HG03457 (cell line): ENCODE results near the gene PSIP1.
A peak's percentile ranks its signal among the peaks of the same experiment; 100 is the strongest.
"Not testable (repeated sequence)": the region's sequence is repeated elsewhere in the genome, so short reads cannot be mapped to it uniquely, and the experiment has no call there.

ENCODE experiments used
- ATAC-seq: cut with Tn5 transposase; IDR thresholded peaks from one replicate; pipeline ENCODE4 v1.9.1; 2021; ENCODE audit warnings: moderate number of reproducible peaks; ENCODE audit not compliant: unreplicated experiment

Gene PSIP1

GRCh38 chr9:15510789-15511575 lies at the start of gene PSIP1:
PSIP1 (minus strand) TSS chr9:15510970; CDS start chr9:15510188, 782 bp downstream.
- ATAC-seq = peak; percentile 80

GRCh38 chr9:15553528-15553898 lies 42.7 kb upstream of the PSIP1 start:
- ATAC-seq = peak; percentile 11

GRCh38 chr9:15552636-15553527 lies 42.1 kb upstream of the PSIP1 start, which contains the start of gene CCDC171:
CCDC171 (plus strand) TSS chr9:15553043; CDS start chr9:15564089, 11,046 bp downstream.
- ATAC-seq = peak; percentile 71

- no peak for ATAC-seq
These were observed 38.8 kb upstream of the PSIP1 start for GRCh38 chr9:15549611-15550010.

GRCh38 chr9:15543047-15543813 lies 32.5 kb upstream of the PSIP1 start:
- no peak for ATAC-seq

GRCh38 chr9:15542624-15543023 lies 31.9 kb upstream of the PSIP1 start:
- no peak for ATAC-seq

- no peak for ATAC-seq
These were observed 31.1 kb upstream of the PSIP1 start for GRCh38 chr9:15541872-15542271.

- peak; percentile 36 for ATAC-seq
These were observed 20.6 kb upstream of the PSIP1 start for GRCh38 chr9:15531380-15531779.

- peak; percentile 88 for ATAC-seq
These were observed 19.0 kb upstream of the PSIP1 start for GRCh38 chr9:15529566-15530324.

GRCh38 chr9:15527035-15527434 lies 16.3 kb upstream of the PSIP1 start:
- not testable (repeated sequence) for ATAC-seq

GRCh38 chr9:15525958-15526357 lies 15.2 kb upstream of the PSIP1 start:
- no peak for ATAC-seq

GRCh38 chr9:15524845-15525455 lies 14.2 kb upstream of the PSIP1 start:
- ATAC-seq = no peak

GRCh38 chr9:15522130-15522755 lies 11.5 kb upstream of the PSIP1 start:
- no peak for ATAC-seq

- ATAC-seq = no peak
These were observed 10.5 kb upstream of the PSIP1 start for GRCh38 chr9:15521254-15521653.

- ATAC-seq = no peak
These were observed 9.1 kb upstream of the PSIP1 start for GRCh38 chr9:15519831-15520230.

GRCh38 chr9:15513335-15513734 lies 2.6 kb upstream of the PSIP1 start:
- no peak for ATAC-seq

- no peak for ATAC-seq
These were observed 2.1 kb upstream of the PSIP1 start for GRCh38 chr9:15512889-15513288.

- no peak for ATAC-seq
These were observed 1.4 kb upstream of the PSIP1 start for GRCh38 chr9:15512204-15512603.
